Renal cortical epithelial cell (primary cell): ENCODE results near the gene DLEC1. TPM values are rescaled to one million over a fixed set of nuclear protein-coding genes. Genes with fewer than 3 reads are reported as not detected.

Experiments used
- total RNA-seq: library from RNA; depleted of rRNA; stranded (reverse); fragments of >200 nt; gene quantifications from 2 replicates; pipeline ENCODE4 v1.2.3, GENCODE V29; 2014

Gene DLEC1
- total RNA-seq, 1 donor from 2014 or later, result 0.20 TPM

Other genes with a start within 250 kb of the DLEC1 start
- 29.2 and 43.4 TPM in 2 replicates for gene CTDSPL, start 177.3 kb upstream of the DLEC1 start, total RNA-seq
- 4.0 and 4.5 TPM in 2 replicates for gene VILL, start 48.4 kb upstream of the DLEC1 start, total RNA-seq
- 20.5 and 28.1 TPM in 2 replicates for gene PLCD1, start 9.6 kb upstream of the DLEC1 start, total RNA-seq
- gene ACAA1, start 97.9 kb downstream of the DLEC1 start, total RNA-seq, result 22.7 and 55.0 TPM in 2 replicates
- gene MYD88, start 99.5 kb downstream of the DLEC1 start, total RNA-seq, result 22.7 and 28.7 TPM in 2 replicates
- 66.0 and 73.8 TPM in 2 replicates for gene OXSR1, start 126.3 kb downstream of the DLEC1 start, total RNA-seq
- gene SLC22A13, start 226.6 kb downstream of the DLEC1 start, total RNA-seq, result 0.25 TPM in 1 of 2 replicates, not detected in the other
- gene SLC22A14, start 243.1 kb downstream of the DLEC1 start, total RNA-seq, result 0.45 TPM in 1 of 2 replicates, not detected in the other